ENCODE measurements around the gene DOC2B. TPM values are rescaled to one million over a fixed set of nuclear protein-coding genes. Genes with fewer than 3 reads are reported as not detected.

Gene DOC2B
- total RNA-seq, 2 experiments from 2014 or later: not detected

GRCh38 chr17:223723-224471 is 42.4 kb upstream of the DOC2B start:
- H3K4me3 ChIP-seq (ENCODE audit: low read depth, low read length, poor library complexity, severe bottlenecking): no peak overlapping the region
- H3K27ac ChIP-seq (ENCODE audit: low read depth, low read length, poor library complexity, severe bottlenecking): no peak overlapping the region
- CTCF ChIA-PET (ENCODE audit: unreplicated experiment): no interaction called here
- POLR2A ChIA-PET: no interaction called here
- H2AFZ ChIP-seq (ENCODE audit: low read length): no peak overlapping the region
- no TSS peak for BruUV-seq (replicated peaks)
- no peaks in the 10 kb centered on the region for H3K9me3 ChIP-seq (ENCODE audit: low read length)
- no peaks in the 10 kb centered on the region for H3K36me3 ChIP-seq (ENCODE audit: insufficient read depth, low read length)
- no peaks in the 10 kb centered on the region for H4K20me1 ChIP-seq (ENCODE audit: insufficient read depth, low read length)
- DNase-seq (ENCODE audit: low spot score): no peak
- TF ChIP-seq, protein P1, sequence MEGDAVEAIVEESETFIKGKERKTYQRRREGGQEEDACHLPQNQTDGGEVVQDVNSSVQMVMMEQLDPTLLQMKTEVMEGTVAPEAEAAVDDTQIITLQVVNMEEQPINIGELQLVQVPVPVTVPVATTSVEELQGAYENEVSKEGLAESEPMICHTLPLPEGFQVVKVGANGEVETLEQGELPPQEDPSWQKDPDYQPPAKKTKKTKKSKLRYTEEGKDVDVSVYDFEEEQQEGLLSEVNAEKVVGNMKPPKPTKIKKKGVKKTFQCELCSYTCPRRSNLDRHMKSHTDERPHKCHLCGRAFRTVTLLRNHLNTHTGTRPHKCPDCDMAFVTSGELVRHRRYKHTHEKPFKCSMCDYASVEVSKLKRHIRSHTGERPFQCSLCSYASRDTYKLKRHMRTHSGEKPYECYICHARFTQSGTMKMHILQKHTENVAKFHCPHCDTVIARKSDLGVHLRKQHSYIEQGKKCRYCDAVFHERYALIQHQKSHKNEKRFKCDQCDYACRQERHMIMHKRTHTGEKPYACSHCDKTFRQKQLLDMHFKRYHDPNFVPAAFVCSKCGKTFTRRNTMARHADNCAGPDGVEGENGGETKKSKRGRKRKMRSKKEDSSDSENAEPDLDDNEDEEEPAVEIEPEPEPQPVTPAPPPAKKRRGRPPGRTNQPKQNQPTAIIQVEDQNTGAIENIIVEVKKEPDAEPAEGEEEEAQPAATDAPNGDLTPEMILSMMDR (conservative IDR thresholded peaks at IDR 0.05; ENCODE audit: low read length): no peak
- no peak for TF ChIP-seq EZH2phosphoT487 (IDR thresholded peaks at IDR 0.05; ENCODE audit: borderline replicate concordance, low read depth, low read length)
- intact Hi-C loops (cut with micrococcal nuclease; ENCODE audit: unreplicated experiment): no loop called here
- H3K9me2 ChIP-seq (ENCODE audit: insufficient read depth, low read length): no peaks in the 10 kb centered on the region
- no peaks in the 10 kb centered on the region for H3K4me1 ChIP-seq (ENCODE audit: insufficient read depth, low read length, poor library complexity, severe bottlenecking)
- H3K4me2 ChIP-seq (ENCODE audit: low read length): no peak overlapping the region
- H3K79me2 ChIP-seq (ENCODE audit: insufficient read depth, low read depth, low read length): no peaks in the 10 kb centered on the region

- Histone ChIP-seq H3K9me3 (ENCODE audit: low read length) (no peaks in the 10 kb centered on the region), H3K4me2 (ENCODE audit: low read length) (no peak overlapping the region), H3K36me3 (ENCODE audit: insufficient read depth, low read length) (no peaks in the 10 kb centered on the region), H3K9me2 (ENCODE audit: insufficient read depth, low read length) (no peaks in the 10 kb centered on the region), H3K79me2 (ENCODE audit: insufficient read depth, low read depth, low read length) (no peaks in the 10 kb centered on the region), H3K27ac (ENCODE audit: low read depth, low read length, poor library complexity, severe bottlenecking) (no peak overlapping the region), H3K4me1 (ENCODE audit: insufficient read depth, low read length, poor library complexity, severe bottlenecking) (no peaks in the 10 kb centered on the region), H2AFZ (ENCODE audit: low read length) (no peak overlapping the region), H3K4me3 (ENCODE audit: low read depth, low read length, poor library complexity, severe bottlenecking) (no peak overlapping the region), H4K20me1 (ENCODE audit: insufficient read depth, low read length) (no peaks in the 10 kb centered on the region)
- CTCF ChIA-PET (ENCODE audit: unreplicated experiment): no interaction called here
- TF ChIP-seq, protein P1 (conservative IDR thresholded peaks at IDR 0.05; ENCODE audit: low read length): no peak
- no peak for TF ChIP-seq EZH2phosphoT487 (IDR thresholded peaks at IDR 0.05; ENCODE audit: borderline replicate concordance, low read depth, low read length)
- intact Hi-C loops (cut with micrococcal nuclease; ENCODE audit: unreplicated experiment): no loop called here
- no TSS peak for BruUV-seq (replicated peaks)
- DNase-seq (ENCODE audit: low spot score): no peak
- POLR2A ChIA-PET: interaction anchor here (0.6 to 1.9 kb wide), 2 partner anchors 10 to 28 kb away, joined by 3 to 4 read pairs; no protein-coding TSS in a partner anchor
Measured at GRCh38 chr17:222172-222571, 40.7 kb upstream of the DOC2B start.

GRCh38 chr17:219696-220095 is 38.2 kb upstream of the DOC2B start:
- TF ChIP-seq, protein P1 (conservative IDR thresholded peaks at IDR 0.05; ENCODE audit: low read length): no peak
- TF ChIP-seq EZH2phosphoT487 (IDR thresholded peaks at IDR 0.05; ENCODE audit: borderline replicate concordance, low read depth, low read length): no peak
- no peaks in the 10 kb centered on the region for H3K9me3 ChIP-seq (ENCODE audit: low read length)
- intact Hi-C loops (cut with micrococcal nuclease; ENCODE audit: unreplicated experiment): no loop called here
- H3K27ac ChIP-seq (ENCODE audit: low read depth, low read length, poor library complexity, severe bottlenecking): no peak overlapping the region
- no peaks in the 10 kb centered on the region for H3K36me3 ChIP-seq (ENCODE audit: insufficient read depth, low read length)
- H3K79me2 ChIP-seq (ENCODE audit: insufficient read depth, low read depth, low read length): no peaks in the 10 kb centered on the region
- H3K9me2 ChIP-seq (ENCODE audit: insufficient read depth, low read length): no peaks in the 10 kb centered on the region
- POLR2A ChIA-PET: no interaction called here
- no TSS peak for BruUV-seq (replicated peaks)
- no peak for DNase-seq (ENCODE audit: low spot score)
- no peak overlapping the region for H3K4me3 ChIP-seq (ENCODE audit: low read depth, low read length, poor library complexity, severe bottlenecking)
- CTCF ChIA-PET (ENCODE audit: unreplicated experiment): no interaction called here
- H3K4me1 ChIP-seq (ENCODE audit: insufficient read depth, low read length, poor library complexity, severe bottlenecking): no peaks in the 10 kb centered on the region
- H4K20me1 ChIP-seq (ENCODE audit: insufficient read depth, low read length): no peaks in the 10 kb centered on the region
- H2AFZ ChIP-seq (ENCODE audit: low read length): no peak overlapping the region
- no peak overlapping the region for H3K4me2 ChIP-seq (ENCODE audit: low read length)
